Tibial nerve (tissue), 3 donors: Measurements from ENCODE around the gene VPS13D.

ENCODE experiments used
- CTCF ChIP-seq, 5 experiments: fragments of 200-600 bp in 3 of 5; fragments of 450-650 bp in 2 of 5; sonication (generic) in 3 of 5; IDR thresholded peaks; one replicate each; pipeline ENCODE4 v1.5.1; 2016 to 2019; ENCODE audit warnings: antibody characterized with exemption in 5 of 5, mild to moderate bottlenecking in 3 of 5, moderate library complexity in 2 of 5
- POLR2A ChIP-seq, 2 donors: fragments of 450-650 bp; IDR thresholded peaks; one replicate each; pipeline ENCODE4 v1.6.1; 2017; ENCODE audit warnings: antibody characterized with exemption in 2 of 2, mild to moderate bottlenecking in 2 of 2, moderate library complexity in 2 of 2

- TF ChIP-seq CTCF (IDR thresholded peaks at IDR 0.05) = no peak
- TF ChIP-seq POLR2A (IDR thresholded peaks at IDR 0.05) = no peak
Observed at GRCh38 chr1:12542138-12542465, 312.3 kb downstream of the VPS13D start.
